Activated naive CD4-positive, alpha-beta T cell treated with anti-CD3 and anti-CD28 coated beads, Interleukin-2, amount 50 U/mL, for 72 hours (primary cell): Measurements from ENCODE around the gene KIF22. TPM values are rescaled to one million over a fixed set of nuclear protein-coding genes. Genes with fewer than 3 reads are reported as not detected.
A peak's percentile ranks its signal among the peaks of the same experiment; 100 is the strongest.
"Not testable (repeated sequence)": the region's sequence is repeated elsewhere in the genome, so short reads cannot be mapped to it uniquely, and the experiment has no call there.

Experiments used
- ATAC-seq, 2 donors: fragments of 150-1000 bp; cut with Tn5 transposase; 2 replicates each; pipeline ENCODE4 v1.10.0; 2021; ENCODE audit warnings: mild to moderate bottlenecking in 2 of 2, moderate library complexity in 2 of 2
- DNase-seq, 2 donors: peaks; one replicate each; pipeline ENCODE4 v3.0.0; 2021 to 2022; ENCODE audit warnings: low spot score in 2 of 2
- H3K27ac Mint-ChIP-seq, 2 donors: one replicate each; pipeline ENCODE4 v1.8.0; 2022; ENCODE audit warnings: mild to moderate bottlenecking in 2 of 2, mixed read lengths in 2 of 2
- H3K36me3 Mint-ChIP-seq, 2 donors: one replicate each; pipeline ENCODE4 v1.8.0; 2022; ENCODE audit warnings: mixed read lengths in 2 of 2
- H3K9me3 Mint-ChIP-seq, 2 donors: one replicate each; pipeline ENCODE4 v1.8.0; 2022; ENCODE audit warnings: mixed read lengths in 2 of 2
- total RNA-seq, 2 donors: library from RNA; stranded (reverse); gene quantifications; one replicate each; pipeline ENCODE4 v1.2.3, GENCODE V29; 2022

The KIF22 gene
- total RNA-seq = 100 to 1,000 TPM; 151 to 268 TPM

GRCh38 chr16:29790183-29790948 lies at the start of gene KIF22:
Gene KIF22, plus strand, starts transcription at chr16:29790751. Its CDS starts 9 bp downstream, at chr16:29790760.
- ATAC-seq = peak; percentile 97
- no peaks in the 10 kb centered on the region for H3K9me3 Mint-ChIP-seq
- peaks cover 41 to 45% of the 10 kb centered on the region in 2 donors for H3K36me3 Mint-ChIP-seq
- H3K27ac Mint-ChIP-seq = peak within 1 kb of the TSS; percentile 94 to 98
- DNase-seq = peak; percentile 100

- Mint-ChIP-seq H3K9me3 (peaks cover 0 to 4% of the 10 kb centered on the region in 2 donors), H3K27ac (peak overlapping the region; percentile 40 to 98), H3K36me3 (peaks cover 7 to 31% of the 10 kb centered on the region in 2 donors)
- DNase-seq = no peak
- no peak for ATAC-seq
These were observed 47.8 kb upstream of the KIF22 start for GRCh38 chr16:29742683-29743275.

- peak overlapping the region in 1 of 2 donors; percentile 98 for H3K27ac Mint-ChIP-seq
- ATAC-seq = no peak
- peaks cover 7 to 31% of the 10 kb centered on the region in 2 donors for H3K36me3 Mint-ChIP-seq
- peaks cover 0 to 4% of the 10 kb centered on the region in 2 donors for H3K9me3 Mint-ChIP-seq
- no peak for DNase-seq
These were observed 47.1 kb upstream of the KIF22 start for GRCh38 chr16:29743475-29743826.

DNA sequence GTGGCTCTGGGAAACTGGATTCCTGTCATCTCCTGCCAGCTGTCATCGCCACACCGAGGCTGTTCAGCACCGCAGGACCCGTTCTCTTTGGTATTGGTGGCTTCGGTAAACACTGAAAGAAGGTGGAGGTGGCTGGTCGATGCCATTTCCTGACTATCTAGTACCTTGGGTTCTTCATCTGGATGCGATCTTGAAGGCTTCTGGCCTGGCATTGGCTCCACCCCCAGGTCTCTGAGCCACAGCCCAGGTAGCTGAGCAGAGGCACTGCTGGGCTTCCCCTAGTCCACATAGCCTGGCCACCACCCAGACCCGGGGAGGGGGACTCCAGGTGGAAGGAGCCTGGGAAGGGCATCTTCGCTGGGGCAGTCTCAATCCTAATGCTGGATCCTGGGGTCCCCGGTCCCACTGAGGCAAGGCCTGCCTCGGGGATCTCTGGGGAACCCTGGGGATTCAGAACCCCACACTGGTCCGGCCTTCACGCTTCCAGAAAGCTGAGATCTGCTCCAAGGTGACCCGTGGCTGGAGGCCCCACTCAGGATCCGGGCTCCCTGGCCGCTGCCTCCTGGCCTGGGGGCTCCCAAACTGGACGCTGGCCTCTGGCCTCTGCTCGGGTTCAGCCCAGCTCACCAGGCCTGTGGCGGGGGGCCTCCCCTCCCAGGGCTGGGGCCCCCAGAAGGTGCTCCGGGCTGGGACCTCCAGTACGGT lies 46.6 kb upstream of the KIF22 start:
- Mint-ChIP-seq H3K36me3 (peaks cover 7 to 31% of the 10 kb centered on the region in 2 donors), H3K27ac (peak overlapping the region; percentile 95 to 98), H3K9me3 (peaks cover 0 to 4% of the 10 kb centered on the region in 2 donors)
- DNase-seq = peak; percentile 31 to 65
- peak in 1 of 2 donors; percentile 5 for ATAC-seq

DNA sequence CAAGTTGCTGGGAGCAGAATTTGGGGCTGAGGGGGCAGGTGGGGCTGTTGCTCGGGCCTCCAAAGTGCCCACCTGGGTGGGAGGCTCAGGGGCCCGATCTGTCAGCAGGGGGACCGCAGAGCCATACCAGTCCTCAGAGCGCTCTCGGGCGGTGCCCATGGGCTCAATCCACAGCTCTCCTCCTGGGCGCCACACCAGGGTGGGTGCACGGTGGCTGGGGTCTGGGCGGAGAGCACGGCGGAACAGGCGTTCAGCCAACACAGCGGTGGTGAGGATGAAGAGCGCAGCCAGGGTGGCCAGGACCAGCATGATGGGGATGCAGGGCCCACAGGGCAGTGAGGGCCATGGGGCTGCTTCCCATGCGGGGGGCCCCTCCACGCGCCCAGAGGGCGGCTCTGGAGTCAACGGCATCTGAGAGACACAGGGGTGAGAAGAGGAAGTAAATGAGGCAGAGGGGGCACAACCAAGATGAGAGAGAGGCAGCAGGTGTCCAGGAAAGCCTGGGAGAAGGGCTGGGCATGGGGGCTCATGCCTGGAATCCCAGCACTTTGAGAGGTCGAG lies 45.9 kb upstream of the KIF22 start:
- H3K36me3 Mint-ChIP-seq = peaks cover 7 to 31% of the 10 kb centered on the region in 2 donors
- DNase-seq (peak; percentile 17 to 62), ATAC-seq (no peak)
- peaks cover 0 to 4% of the 10 kb centered on the region in 2 donors for H3K9me3 Mint-ChIP-seq
- H3K27ac Mint-ChIP-seq = peak overlapping the region; percentile 95 to 98

DNA sequence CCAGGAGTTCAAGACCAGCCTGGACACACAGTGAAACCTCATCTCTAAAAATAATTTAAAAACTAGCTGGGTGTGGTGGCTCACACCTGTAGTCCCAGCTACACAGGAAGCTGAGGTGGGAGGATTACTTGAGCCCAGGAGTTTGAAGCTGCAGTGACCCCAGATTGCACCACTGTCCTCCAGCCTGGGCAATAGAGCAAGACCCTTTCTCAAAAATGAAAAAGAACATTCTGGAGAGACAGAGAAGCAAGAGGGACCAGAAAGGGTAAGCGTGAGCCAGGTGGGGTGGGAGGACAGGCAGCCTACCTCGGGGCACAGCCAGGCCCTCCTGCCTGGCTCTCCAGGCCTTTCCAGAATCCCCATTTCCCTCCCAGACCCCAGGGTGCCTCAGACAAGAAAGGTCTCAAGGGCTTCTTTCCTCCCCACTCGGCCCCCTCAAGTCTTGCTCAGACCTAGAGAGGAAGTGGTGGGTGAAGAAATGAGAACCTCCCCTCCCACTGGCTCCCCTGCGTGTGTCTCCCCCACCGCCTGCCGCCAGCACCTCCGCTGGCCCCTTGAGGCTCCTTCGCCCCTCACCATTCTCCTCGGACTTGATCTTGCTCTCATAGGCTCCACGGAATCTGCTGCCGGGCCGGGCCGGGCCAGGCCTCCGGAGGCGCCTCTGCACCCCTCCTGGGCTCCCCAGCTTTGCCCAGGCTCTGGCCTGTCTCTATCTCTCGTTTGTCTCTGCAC lies 45.3 kb upstream of the KIF22 start:
- no peaks in the 10 kb centered on the region for H3K9me3 Mint-ChIP-seq
- DNase-seq (peak in 1 of 2 donors; percentile 62), ATAC-seq (peak; percentile 54 to 72)
- peak overlapping the region; percentile 95 to 98 for H3K27ac Mint-ChIP-seq
- H3K36me3 Mint-ChIP-seq = peaks cover 7 to 31% of the 10 kb centered on the region in 2 donors

DNA sequence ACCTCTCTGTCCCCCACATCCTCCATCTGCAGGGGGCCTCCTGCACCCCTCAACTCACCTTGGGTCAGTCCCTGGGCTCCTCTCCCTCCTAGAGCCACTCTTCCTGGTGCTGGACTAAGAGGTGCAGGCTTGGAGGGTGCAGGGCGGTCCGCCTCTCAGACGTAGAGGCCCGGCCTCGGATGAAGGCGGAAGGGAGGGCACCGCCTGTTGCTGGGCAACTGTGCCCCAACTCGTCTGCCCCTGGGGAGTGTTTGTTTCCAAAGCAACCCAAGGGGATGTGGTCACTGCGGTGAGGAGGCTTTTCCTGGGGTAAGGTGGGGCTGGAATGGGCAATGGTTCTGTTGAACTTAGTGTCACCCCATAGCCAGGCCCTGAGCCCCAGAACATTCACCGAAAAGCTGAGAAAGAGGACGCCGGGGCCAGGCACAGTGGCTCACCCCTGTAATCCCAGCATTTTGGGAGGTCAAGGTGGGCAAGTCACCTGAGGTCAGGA lies 44.7 kb upstream of the KIF22 start, which contains the start of gene C16orf54:
Gene C16orf54, minus strand, starts transcription at position 138 of the 493 bp plus-strand sequence. CDS start 1,039 bp downstream, outside the sequence.
- Mint-ChIP-seq H3K27ac (peak within 1 kb of the TSS; percentile 95 to 98), H3K9me3 (no peaks in the 10 kb centered on the region), H3K36me3 (peaks cover 7 to 31% of the 10 kb centered on the region in 2 donors)

GRCh38 chr16:29746518-29746917 lies 44.0 kb upstream of the KIF22 start:
- Mint-ChIP-seq H3K36me3 (peaks cover 7 to 31% of the 10 kb centered on the region in 2 donors), H3K27ac (peak overlapping the region; percentile 95 to 98)
- H3K9me3 Mint-ChIP-seq = not testable (repeated sequence)
- ATAC-seq (peak in 1 of 2 donors; percentile 2), DNase-seq (peak in 1 of 2 donors; percentile 56)

More for the DNA sequence above, 44.7 kb upstream of the KIF22 start, which contains the start of gene C16orf54:
- DNase-seq = peak; percentile 84 to 93
- peak; percentile 86 to 87 for ATAC-seq

DNA sequence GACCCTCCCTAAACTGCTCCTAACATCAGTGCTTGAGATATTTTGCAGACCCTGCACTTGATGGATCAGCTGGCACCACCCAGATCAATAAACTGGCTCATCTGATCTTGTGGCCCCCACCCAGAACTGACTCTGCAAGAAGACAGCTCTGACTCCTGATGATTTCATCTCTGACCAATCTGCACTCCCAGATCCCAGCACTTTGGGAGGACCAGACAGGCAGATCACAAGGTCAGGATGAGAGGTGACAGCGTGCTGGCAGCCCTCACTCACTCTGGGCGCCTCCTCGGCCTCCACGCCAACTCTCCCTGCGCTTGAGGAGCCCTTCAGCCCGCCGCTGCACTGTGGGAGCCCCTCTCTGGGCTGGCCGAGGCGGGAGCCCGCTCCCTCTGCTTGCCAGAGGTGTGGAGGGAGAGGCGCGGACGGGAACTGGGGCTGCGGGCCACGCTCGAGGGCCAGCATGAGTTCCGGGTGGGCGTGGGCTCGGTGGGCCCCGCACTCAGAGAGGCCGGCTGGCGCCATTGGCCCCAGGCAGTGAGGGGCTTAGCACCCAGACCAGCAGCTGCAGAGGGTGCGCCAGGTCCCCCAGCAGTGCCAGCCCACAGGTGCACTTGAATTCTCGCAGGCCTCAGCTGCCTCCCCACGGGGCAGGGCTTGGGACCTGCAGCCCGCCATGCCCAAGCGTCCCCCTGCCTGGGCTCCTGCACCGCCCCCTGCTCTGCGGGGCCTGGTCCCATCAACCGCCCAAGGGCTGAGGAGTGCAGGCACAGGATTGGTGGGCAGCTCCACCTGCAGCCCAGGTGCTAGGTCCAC lies 42.4 kb upstream of the KIF22 start:
- ATAC-seq = no peak
- Mint-ChIP-seq H3K9me3 (no peaks in the 10 kb centered on the region), H3K27ac (no peak overlapping the region), H3K36me3 (peaks cover 7 to 25% of the 10 kb centered on the region in 2 donors)
- DNase-seq = no peak

- DNase-seq, ATAC-seq, H3K9me3 Mint-ChIP-seq, H3K27ac Mint-ChIP-seq: not testable (repeated sequence)
- peaks cover 7 to 19% of the 10 kb centered on the region in 2 donors for H3K36me3 Mint-ChIP-seq
These were observed 41.8 kb upstream of the KIF22 start for GRCh38 chr16:29748760-29749149.

DNA sequence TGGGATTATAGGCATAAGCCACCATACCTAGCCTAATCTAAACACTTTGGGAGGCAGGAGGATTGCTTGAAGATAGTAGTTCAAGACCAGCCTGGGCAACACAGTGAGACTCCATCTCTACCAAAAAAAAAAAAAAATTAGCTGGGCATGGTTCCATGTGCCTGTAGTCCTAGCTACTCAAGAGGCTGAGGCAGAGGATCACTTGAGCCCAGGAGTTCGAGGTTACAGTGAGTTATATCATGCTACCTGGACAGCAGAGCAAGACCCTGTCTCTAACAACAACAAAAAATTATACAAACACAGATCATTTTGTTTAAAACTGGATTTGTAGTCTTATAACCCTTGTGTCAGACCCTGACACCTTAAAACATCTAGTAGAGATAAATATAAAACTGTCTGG lies 37.0 kb upstream of the KIF22 start:
- no peak for ATAC-seq
- no peak for DNase-seq
- H3K27ac Mint-ChIP-seq = no peak overlapping the region
- H3K36me3 Mint-ChIP-seq = no peaks in the 10 kb centered on the region
- H3K9me3 Mint-ChIP-seq = no peaks in the 10 kb centered on the region

DNA sequence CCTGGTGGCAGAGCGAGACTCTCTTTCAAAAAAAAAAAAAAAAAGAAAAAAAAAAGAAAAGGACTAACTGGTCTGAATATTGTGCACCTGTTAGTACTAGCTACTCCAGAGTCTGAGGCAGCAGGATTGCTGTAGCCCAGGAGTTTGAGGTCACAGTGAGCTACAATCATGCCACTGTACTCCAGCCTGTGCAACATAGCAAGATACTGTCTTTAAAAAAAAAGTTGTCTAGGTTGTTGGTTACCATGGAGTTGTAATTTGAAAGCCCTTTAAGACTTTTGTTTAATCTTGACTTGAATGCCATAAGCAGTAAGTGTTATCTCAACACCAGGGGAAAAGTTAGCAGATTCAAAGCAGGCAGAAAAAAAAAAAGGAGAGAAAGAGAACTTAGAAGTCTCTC lies 33.9 kb upstream of the KIF22 start:
- no peaks in the 10 kb centered on the region for H3K9me3 Mint-ChIP-seq
- H3K27ac Mint-ChIP-seq = no peak overlapping the region
- H3K36me3 Mint-ChIP-seq = no peaks in the 10 kb centered on the region
- DNase-seq = no peak
- ATAC-seq = peak in 1 of 2 donors; percentile 37

DNA sequence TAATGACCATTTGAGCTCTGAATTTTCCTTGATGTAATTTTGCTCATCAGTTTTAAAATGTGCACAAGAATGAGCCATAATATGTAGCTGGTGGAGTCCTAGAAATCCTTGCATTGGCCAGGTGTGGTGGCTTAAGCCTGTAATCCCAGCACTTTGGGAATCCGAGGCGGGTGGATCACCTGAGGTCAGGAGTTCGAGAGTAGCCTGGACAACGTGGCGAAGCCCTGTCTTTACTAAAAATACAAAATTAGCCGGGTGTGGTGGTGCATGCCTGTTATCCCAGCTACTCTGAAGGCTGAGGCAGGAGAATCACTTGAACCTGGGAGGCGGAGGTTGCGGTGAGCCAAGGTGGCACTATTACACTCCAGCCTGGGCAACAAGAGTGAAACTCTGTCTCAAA lies 33.5 kb upstream of the KIF22 start:
- H3K9me3 Mint-ChIP-seq, H3K27ac Mint-ChIP-seq, H3K36me3 Mint-ChIP-seq, ATAC-seq, DNase-seq: not testable (repeated sequence)

DNA sequence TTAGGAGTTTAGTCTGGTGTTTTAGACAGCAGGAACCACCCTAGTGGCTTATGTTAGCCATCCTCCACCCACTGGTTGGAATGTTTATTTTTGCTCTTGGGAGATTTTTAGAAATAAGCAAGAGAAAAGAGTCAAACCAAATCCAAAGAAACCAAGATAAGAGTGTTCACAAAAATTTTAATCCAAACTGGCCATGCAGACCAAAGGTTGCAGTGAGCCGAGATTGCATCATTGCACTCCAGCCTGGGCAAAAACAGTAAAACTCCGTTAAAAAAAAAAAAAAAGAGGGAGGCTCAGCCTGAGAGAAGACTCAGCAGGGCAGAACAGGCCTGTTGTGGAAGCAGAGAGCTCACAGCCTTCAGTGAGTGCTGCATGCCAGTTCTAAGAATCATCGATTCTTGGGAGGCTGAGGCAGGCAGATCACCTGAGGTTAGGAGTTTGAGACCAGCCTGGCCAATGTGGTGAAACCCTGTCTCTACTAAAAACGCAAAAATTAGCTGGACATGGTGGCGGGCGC lies 32.5 kb upstream of the KIF22 start:
- no peak overlapping the region for H3K27ac Mint-ChIP-seq
- ATAC-seq = no peak
- no peaks in the 10 kb centered on the region for H3K9me3 Mint-ChIP-seq
- H3K36me3 Mint-ChIP-seq = no peaks in the 10 kb centered on the region
- no peak for DNase-seq
